GM12878 (cell line): ENCODE results near the gene MTX1.

Source experiments
- CEBPB ChIP-seq, 2 experiments: fragments of 150-350 bp in 1 of 2; IDR thresholded peaks; 2 replicates each; pipeline ENCODE4 v1.6.1; 2012 to 2014; ENCODE audit warnings: low read depth in 2 of 2, low read length in 2 of 2, borderline replicate concordance in 1 of 2, inconsistent platforms in 1 of 2
- CTCF ChIP-seq, 3 experiments: IDR thresholded peaks in 2 of 3; conservative IDR thresholded peaks in 1 of 3; 2 replicates each; pipeline ENCODE4 v1.5.1; 2011; ENCODE audit warnings: low read depth in 3 of 3, low read length in 3 of 3, mild to moderate bottlenecking in 3 of 3, control low read depth in 2 of 3, moderate library complexity in 2 of 3, inconsistent platforms in 1 of 3, mixed read lengths in 1 of 3; ENCODE audit not compliant: control insufficient read depth in 2 of 3, insufficient read depth in 1 of 3; ENCODE audit errors: extremely low read depth in 1 of 3
- E4F1 ChIP-seq: fragments of 450-650 bp; IDR thresholded peaks from 2 replicates; pipeline ENCODE4 v1.6.1; 2018; ENCODE audit warnings: borderline replicate concordance, mild to moderate bottlenecking; ENCODE audit not compliant: partially characterized antibody
- MAX ChIP-seq: IDR thresholded peaks from 2 replicates; pipeline ENCODE4 v1.6.1; 2012; ENCODE audit warnings: low read depth, low read length, improper control_type of control experiment
- MEF2A ChIP-seq: IDR thresholded peaks from 2 replicates; pipeline ENCODE4 v1.6.1; 2011; ENCODE audit warnings: low read depth, mild to moderate bottlenecking, low read length, moderate library complexity; ENCODE audit not compliant: insufficient read depth
- POLR2A ChIP-seq: IDR thresholded peaks from 2 replicates; pipeline ENCODE4 v1.6.1; 2011; ENCODE audit warnings: low read depth, mild to moderate bottlenecking, low read length
- RFX5 ChIP-seq: IDR thresholded peaks from 2 replicates; pipeline ENCODE4 v1.6.1; 2011; ENCODE audit warnings: low read depth, low read length, improper control_type of control experiment
- SIX5 ChIP-seq: IDR thresholded peaks from 2 replicates; pipeline ENCODE4 v1.6.1; 2011; ENCODE audit warnings: mild to moderate bottlenecking, low read depth, low read length, moderate library complexity; ENCODE audit not compliant: severe bottlenecking
- TAF1 ChIP-seq: IDR thresholded peaks from 2 replicates; pipeline ENCODE4 v1.6.1; 2011; ENCODE audit warnings: mild to moderate bottlenecking, low read depth, low read length, borderline replicate concordance
- ZNF687 ChIP-seq: fragments of 450-650 bp; IDR thresholded peaks from 2 replicates; pipeline ENCODE4 v1.6.1; 2017; ENCODE audit warnings: mild to moderate bottlenecking, moderate library complexity

GRCh38 chr1:155193275-155193990, 15.1 kb upstream of the MTX1 start:
- TF ChIP-seq ZNF687 (0 out of 2 replicates have a peak, but pooled peaks have one; percentile 16), CEBPB (IDR thresholded peaks at IDR 0.05; ENCODE audit: borderline replicate concordance in 1 of 2, low read depth in 2 of 2, low read length in 2 of 2) (no peak), RFX5 (no peak), TAF1 (no peak), CTCF (IDR thresholded peaks at IDR 0.05 in 2 of 3, conservative IDR thresholded peaks at IDR 0.05 in 1 of 3; ENCODE audit: control insufficient read depth in 2 of 3, extremely low read depth in 1 of 3, insufficient read depth in 1 of 3, low read depth in 3 of 3, low read length in 3 of 3) (peak; percentile 96 to 99 (median 99)), MEF2A (no peak), E4F1 (no peak), SIX5 (no peak), POLR2A (peak; percentile 47; the same call in 1 of the 2 replicates), MAX (peak; percentile 13; the same call in 1 of the 2 replicates)
